GM19240 (cell line): ENCODE results near the gene KCNG1.

Experiments used
- DNase-seq: peaks from one replicate; pipeline ENCODE4 v3.0.0; 2011; ENCODE audit warnings: low spot score; ENCODE audit not compliant: insufficient read length

KCNG1 gene

DNA sequence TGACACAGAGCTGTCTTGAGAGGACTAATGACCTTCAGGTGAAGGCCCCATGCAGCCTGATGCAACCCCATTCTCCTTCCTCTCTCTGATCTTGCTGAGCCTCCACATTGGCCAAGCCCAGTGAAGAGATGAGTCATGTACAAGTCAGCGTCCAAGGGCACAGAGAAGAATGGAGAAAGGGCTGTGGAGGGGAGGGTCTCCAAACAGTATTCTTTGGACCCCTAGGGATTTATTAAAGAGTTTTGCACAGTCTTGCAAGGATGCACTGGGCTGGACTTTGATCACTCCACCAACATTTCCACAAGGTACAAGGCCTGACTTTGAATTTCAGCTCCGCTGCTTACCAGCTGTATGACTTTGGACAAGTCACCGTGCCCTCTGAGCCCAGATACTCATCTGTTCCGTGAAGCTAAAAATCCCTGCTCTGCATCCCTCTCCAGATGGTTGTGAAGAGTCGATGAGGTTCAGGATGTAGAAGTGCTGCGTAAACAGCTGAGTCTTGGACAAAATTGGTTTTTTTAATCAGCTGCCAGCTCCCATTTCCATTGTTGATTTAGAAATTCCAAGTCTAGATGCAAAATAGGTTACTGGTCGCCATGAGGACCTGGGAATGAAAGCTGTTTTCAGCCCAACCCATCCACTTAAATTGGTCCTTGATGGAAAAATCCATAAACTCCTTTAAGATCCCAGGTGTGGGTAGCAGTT is 14.1 kb upstream of the KCNG1 start:
- no peak for DNase-seq

DNA sequence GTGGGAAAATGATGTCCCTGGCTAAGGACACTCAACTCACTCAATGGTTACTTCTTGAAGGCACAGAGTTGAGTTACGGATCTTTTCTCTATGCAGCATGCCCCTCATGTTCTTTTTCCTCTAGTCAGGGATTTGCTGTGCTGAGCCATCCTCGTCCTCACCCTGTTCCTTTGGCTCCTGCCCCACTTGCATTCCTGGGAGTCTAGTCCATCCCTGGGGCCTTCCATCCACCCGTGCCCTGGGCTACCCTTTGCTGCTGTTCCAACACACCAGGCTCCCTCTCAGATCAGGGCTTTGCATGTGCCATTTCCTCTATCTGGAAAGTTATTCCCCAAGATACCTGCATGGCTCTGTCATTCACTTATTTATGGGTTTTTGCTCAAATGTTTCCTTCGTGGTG is 13.3 kb upstream of the KCNG1 start:
- DNase-seq, result no peak

DNA sequence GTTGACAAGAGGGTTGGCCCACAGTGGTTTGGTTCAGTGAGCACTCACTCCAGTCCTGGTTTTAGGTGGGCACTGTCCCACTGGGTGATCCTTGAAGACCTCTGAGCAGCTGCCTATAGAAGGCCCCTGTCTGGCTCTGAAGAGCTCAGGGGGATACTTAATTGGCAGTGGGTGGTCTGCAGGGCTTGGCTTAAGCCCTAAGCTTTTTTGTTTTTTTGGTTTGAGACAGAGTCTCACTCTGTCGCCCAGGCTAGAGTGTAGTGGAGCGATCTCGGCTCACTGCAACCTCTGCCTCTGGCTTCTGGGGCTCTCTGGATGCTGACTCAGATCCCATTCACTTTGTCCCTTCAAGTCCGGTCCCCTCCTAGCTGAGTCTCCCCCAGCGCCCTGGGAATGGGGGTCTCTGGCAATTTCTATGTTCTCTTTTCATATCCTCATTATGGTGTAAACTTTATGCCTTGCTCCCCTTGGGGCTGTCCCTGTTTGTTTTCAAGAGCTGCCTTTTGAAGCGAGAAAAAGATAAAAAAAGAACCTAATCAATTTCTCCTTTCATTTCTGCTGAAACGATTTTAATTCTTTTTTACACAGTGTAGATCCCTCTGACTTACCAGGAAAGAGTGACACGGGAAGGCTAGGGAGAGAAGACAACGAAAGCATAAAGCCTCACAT is 12.2 kb upstream of the KCNG1 start:
- no peak for DNase-seq

DNA sequence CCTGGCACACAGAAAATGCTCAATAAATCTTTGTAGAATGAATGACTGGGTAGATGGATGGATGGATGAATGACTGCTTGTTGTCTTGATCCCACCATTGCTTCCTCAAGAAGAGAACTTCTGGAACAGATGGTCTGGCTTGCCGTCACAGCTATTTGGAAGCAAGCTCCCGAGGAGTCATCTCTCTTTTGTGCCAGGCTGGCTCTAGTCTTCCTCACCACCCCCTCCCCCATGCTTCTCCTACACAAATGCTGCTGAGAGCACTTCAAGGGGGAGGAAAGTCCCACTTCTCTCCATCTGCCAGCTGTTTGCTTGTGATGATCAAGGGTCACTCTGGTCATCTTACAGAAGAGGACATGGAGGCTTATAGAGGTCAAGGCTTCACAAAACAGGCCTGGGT is 11.6 kb upstream of the KCNG1 start:
- no peak for DNase-seq

DNA sequence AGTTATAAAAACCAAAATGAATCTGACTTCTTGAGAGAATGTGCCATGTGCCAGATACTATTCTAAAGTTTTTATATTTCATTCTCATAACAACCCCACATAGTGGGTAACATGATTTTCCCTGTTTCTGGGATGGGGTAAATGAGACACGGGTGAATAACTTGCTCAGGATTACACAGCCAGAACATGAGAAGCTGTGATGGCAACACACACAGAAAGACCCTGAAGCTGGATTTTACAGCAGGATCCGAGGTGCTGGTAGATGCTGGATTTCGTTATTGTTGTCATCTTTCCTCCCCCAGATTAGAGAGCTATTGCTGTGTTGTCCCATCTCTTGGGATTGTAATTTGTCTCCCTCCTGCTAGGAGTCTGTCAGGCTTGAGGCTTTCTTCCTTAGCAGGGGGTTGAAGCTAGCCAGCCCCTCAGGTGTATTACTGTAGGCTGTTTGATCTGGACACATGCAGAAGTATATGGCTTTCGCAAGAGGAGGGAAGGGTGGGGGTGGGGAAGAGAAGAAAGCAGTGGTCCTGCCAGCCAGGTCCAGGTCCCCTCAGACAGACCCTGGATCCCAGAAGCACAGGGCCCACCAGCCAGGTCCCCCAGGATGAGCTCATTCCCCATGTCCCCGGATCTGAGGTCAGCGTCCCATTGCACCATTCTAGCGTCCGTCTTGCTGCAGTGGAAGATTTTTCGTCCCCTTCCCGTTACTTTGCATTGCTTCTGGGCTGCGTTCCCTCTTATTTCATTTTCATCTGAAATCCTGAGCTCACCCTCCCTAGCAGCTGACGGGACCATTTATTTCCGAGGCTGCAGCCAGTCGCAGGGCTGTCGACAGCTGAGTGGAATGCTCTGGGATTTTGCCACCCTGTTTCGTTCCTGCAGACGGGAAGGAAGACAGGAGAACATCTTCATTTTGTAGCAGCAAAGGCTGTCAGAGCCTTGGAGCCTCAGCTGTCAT is 7.3 kb upstream of the KCNG1 start:
- no peak for DNase-seq

DNA sequence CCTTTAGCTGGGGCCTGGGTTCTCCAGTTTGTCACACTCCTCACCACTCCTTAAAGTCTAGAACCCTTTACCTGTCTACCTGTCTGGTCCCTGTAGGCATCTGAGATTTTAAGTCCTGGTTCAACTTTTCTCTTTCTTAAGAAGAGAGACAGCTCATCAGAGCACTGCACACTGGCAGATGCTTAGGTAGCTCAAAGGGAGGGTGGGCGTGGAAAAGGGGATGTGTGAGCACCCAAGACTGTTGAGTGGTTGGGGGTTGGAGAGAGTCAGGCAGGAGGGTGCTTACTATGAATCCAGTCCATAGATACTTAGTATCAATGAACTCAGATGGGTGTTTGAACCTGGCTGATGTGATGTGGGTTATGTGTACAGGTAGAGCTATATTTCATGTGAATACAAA is 6.6 kb upstream of the KCNG1 start:
- DNase-seq, result no peak

DNA sequence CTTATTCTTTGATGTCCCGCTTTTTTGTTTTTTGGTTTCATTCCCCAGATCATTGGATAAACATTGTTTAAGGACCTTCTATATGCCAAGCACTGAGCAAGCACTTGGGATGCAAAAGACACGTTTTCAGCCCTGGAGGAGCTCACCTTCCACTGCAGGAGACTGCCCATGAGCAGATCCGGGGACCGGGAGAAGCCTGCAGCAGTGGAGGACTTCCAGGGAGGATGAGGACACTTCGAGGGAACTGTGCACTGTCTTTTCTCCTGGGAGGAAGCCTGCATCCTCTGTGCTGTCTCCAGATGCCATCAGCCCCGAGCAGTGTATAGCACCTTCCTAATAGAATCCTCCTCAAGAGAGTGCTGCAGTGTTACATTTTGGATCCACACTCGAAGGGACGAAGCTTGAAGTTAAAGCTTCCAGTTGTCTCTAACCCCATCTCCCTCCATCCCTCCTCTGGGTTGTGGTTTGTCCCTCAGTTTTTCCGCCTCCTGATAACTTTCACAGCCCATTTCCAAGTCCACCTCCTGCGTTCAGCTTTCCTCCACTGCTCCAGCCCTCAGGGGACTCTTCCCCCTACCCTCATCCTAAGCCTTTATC is 5.8 kb upstream of the KCNG1 start:
- no peak for DNase-seq

DNA sequence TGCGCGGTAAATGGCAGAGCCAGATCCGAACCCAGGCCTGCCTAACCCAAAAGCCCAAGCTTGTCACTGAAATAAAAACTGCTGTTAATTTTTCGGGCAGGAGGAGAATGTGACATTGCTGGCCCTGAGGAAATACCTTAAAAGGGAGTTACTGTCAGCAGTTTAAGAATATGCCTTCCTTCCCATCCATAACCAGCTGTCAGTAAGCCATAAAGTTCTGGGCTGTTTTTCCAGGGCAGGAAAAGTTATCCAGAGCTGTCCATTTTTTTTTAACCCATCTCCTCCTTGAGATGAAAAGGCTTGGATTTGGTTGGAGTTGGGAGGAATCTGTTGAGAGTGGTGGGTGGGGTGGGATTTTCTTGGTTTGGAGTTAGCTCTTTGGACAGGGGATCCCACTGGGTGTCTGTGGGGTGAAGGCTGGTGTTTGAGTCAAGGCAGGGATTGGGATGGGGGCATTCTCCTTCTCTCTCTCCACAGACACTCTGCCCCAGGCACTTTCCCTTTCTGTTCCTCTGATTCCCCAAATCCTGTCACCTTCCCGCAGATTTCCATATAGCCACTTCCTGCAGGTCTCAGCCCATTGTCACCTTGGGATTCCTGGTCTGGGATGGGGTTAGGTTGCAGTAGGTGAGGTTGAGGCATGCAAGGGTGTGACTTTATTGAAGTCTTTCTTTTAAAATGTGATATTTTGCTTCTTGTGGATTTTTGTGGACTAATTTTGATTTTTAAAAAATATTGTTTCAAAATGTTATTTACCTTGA is 4.3 kb upstream of the KCNG1 start:
- DNase-seq, result no peak

DNA sequence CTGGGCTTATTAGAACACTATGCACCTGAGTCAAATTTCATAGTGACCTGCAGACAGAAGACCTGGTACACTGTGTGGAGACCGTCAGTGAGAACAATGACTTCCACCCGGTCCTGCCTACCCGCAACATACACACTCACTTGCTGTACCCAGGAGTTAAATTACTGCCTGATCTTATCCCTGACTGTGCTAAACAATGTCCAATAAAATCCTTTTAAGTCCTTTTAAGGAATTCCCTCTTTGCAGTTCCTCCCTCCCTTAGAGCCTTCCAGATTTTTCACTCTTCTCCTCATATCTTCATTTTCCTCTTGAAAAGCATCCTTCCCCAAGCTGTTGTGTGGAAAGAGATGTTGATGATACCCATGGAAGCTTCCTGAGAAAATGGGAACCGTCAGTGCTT is 3.4 kb upstream of the KCNG1 start:
- DNase-seq, result no peak

DNA sequence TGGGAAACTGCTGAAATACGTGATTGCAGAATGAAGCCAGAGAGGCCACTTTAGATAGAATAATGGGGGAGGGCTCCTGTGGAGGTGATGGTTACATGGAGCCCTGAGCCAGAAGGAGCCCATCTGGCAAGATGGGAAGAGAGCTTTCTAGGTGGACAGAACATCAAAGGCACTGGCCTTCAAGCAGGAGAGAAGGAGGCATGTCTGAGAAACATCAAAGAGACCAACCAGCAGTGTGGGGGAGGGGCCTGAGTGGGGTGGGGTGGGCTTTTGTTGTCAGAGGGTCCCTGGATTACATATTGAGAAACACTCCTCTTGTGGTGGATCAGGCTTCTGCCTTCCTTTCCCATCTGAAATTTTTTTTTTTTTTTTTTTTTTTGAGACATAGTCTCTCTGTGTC is 1.9 kb upstream of the KCNG1 start:
- DNase-seq, result no peak

DNA sequence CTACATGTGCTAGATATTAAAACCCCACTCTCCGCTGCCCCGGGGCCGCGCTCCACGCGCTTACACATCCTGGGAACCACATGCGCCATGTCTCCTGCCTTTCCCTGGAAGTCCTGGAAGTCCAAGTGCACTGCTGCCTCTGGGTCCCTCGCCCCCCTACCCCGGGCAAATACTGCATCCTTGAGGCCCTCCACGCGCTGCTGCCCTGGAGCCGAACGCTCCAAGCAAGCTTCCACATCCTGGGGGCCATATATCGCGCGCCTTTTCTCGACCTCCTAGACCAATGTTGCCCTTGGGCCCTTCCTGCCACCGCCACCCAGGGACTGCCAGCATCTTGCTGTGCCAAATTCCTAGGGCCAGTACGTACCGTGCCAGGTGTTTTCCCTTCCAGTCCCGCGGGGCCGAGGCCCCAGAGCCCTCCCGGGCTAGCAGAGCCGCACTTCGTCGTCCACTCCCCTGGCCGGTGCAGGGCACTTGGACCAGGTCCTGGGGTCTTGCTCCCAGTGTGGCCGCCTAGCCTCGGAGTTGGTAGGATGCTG is 779 bp upstream of the KCNG1 start:
- DNase-seq, result no peak

DNA sequence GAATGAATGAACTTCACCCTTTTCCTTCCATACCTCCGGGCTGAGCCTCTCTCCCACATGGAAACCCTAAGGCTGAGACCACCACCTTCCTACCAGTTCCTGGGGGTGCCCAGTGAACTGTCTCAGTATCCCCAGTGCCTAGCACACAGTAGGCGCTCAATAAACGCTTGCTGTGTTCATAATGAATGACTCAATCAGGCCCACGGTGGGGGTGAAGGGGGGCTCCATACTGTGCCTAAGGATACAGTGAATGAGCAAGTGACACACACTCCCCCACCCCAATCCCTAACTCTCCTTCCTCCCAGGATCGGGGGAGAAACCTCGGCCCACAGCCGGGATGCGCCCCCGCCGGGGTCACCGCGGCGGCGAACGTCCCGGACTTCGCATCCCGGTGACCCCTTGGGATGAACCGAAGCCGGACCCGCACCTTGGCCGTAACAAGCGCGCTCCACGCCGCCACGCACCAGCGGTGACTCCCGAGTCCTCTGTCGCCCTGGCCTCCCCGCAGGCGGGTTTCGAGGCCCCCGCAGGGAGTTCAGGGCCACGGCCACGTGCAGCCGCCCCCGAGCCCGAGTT is 592 bp downstream of the KCNG1 start:
- DNase-seq, result no peak

DNA sequence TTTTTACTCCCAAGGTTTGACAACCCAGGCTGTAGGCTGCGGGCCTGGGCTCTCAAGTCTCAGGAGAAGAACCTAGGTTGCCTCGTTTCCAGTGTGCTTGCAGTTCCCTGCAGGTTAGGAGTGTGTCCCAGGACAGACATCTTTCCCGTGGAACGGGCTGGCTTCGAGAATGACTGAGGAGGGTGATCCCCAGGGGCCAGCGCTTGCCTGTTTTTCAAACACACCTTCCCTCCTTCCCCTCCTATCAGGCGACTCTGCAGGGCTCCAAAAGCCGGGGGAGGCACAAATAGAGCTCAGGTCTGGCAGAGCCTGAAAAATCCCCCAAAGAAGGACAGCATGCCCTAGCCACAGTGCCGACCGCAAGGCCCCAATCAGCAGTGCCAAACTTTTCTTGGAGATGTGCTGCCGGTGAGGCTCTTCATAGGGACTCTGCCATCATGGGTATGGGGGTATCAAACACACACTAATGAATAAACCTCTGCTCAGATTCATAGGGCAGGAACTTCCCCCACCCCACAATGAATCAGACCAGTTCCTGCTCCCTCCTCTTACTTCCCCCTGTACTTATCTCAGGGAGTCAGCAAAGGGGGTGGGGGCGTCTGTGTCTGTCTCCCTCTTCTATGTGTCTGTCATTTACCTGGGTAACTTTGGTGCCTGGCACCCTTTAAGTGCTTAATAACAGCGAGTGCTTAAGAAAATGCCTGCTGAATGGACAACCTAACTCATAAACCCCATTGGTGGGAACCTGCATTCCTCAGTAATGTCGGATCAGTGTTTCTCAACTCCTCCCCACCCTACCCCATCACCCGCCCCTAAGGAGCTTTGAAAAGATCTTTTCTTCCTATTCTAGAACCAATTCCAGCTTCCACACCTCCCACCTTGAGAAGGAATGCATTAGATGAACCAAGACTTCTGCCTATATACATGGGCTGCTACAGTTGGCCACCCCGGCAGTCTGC is 1.6 kb downstream of the KCNG1 start:
- no peak for DNase-seq

DNA sequence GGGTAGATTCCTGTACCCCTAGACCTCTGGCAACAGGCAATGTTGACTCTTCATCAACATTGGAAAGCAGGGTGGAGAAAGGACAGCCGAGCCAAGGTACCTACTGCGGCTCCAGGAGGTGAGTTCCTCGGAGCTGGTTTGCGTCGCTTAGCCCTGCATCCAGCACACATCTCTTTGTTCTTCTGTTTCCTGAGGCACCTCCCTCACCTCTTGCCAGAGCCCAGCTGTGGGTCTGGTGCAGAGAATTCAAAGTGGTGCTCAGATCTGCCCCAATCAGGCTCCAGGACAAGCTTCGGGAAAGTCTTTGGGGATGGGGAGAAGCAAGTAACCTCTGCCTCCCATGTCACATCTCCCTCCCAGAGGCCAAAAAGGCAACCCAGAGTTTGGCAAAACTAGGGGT is 2.2 kb downstream of the KCNG1 start:
- DNase-seq, result no peak

DNA sequence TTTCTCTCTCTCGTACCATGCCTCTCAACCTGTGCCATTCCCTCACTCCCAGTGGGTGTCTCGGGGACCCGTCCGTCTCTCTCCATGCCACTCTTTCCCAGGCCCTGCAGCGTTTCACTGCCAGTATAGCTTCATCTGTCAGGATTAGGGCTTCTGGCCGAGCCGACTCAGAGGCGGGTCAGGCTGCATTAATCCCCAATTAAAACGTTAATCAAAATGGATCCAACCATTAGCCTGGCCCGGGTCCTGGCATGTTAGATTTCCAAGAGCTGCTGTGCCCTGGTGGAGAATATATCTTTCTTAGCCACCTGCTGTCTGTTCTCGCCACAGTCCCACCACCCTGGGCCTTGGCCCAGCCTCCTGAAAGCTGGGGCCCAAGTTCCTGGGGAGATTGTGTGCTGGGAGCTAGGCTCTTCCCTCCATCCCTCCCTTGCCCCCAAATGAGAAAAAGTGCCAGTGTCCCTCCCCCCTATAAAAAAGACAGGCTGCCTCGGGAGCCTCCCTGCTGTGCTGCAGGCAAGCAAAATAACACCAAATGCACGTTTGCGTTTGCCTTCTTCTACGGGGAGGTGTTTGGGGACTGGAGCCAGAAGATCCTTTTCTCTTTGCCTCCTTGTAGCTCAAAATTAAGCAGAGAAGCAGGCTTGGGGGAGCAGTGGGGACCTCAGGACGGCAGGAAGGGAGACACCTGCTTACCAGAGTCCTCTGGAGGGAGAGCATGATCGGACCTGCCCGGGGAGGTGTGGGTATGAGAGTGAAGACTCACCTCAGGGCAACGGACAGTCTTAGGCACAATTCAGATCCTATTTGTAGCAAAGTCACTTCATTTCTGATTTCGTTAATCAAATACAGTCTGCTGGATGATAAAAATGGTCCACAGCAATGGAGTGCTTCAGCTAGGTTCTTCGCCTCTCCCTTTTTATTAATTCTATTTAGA is 3.0 kb downstream of the KCNG1 start:
- DNase-seq, result no peak

DNA sequence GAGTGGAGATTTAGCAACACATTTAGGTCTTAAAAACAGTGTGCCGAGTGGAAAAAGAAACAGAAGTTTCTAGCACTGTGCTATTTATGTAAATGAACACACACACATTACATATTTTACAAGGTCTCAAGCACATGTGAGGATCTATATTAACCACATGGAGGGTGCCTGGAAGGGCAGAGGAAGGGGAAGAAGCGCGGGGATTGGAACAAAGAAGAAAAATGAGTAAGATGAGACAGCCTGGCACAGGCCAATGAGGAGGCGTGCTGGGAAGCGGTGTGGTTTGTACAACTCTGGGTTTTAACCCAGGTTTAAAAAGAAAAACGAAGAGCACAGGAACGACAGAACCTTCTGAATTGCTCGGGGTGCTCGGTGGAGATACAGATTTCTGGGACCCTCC is 5.7 kb downstream of the KCNG1 start:
- DNase-seq, result no peak

DNA sequence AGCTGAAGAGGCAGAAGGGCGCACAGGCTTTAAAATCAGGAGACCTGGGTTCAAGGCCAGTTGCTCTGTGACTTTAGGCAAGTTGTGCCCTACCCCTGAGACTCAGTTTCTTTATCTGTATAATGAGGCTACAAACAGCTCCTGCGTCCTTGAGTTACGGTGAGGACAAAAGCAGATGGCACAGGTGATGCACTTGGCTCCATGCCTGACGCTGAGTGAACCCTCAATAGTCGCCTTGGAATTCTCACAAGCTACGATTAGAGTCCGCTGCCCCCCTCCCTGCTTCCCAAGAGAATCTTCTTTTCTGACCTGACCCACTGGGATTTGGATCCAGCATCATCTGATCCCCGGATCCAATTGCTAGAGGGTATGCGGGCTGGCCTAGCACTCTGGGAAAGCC is 6.4 kb downstream of the KCNG1 start:
- no peak for DNase-seq
